ENCODE measurements around the gene KLKB1.

DNA sequence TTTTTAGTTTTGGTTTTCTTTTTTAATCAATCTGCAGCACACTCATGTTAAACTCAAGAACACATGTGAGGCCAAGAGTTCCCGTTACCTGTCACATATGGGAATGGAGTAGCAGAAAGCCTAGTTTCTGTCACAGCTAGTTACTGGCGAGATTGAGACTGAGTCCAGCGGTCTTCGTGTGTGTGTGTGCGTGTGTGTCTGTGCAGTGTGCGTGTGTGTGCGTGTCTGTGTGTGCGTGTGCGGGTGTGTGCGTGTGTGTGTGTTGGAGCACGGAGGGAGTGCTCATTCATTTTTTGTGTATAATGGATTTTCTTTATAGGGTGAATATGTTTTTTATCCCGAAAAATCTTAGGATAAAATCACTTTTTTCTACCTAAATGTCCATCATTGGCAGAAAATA, 57.8 kb downstream of the KLKB1 start:
- no peak for TF ChIP-seq EP300 (IDR thresholded peaks at IDR 0.05)
- TF ChIP-seq CTCF (IDR thresholded peaks at IDR 0.05) = no peak
- no peak for TF ChIP-seq POLR2A (IDR thresholded peaks at IDR 0.05)
